K562 (cell line): ENCODE data around the gene RNF40. TPM values are rescaled to one million over a fixed set of nuclear protein-coding genes. Genes with fewer than 3 reads are reported as not detected.

Source experiments
- ATAC-seq: fragments of 200-7000 bp; cut with Tn5 transposase; 3 replicates; pipeline ENCODE4 v1.9.1; 2020; ENCODE audit warnings: moderate library complexity
- BruUV-seq: library from RNA; stranded (reverse); fragments of 400-500 nt; replicated peaks from 2 replicates; lab custom pipeline; 2021; lab: Mats Ljungman, UMichigan
- CTCF ChIA-PET: fragments of 300-600 bp; formaldehyde crosslinking; extraction: SDS; loops from one replicate; lab custom pipeline; 2021; ENCODE audit warnings: low intra/inter-chr PET ratio; lab: Yijun Ruan, JAX
- POLR2A ChIA-PET: fragments of 300-600, 350-650 bp; sonication (Branson Sonifier 250); formaldehyde crosslinking; extraction: SDS; loops from one replicate; lab custom pipeline; 2021; ENCODE audit warnings: antibody characterized with exemption, inconsistent platforms; lab: Yijun Ruan, JAX
- DNase-seq, 4 experiments: peaks; one replicate each; pipeline versions ENCODE4 v3.0.0 to v3.0.0-alpha.2; 2011 to 2018; ENCODE audit warnings: low spot score in 3 of 4, mixed read lengths in 3 of 4; ENCODE audit errors: extremely low read depth in 1 of 4
- FAIRE-seq: peaks from 2 replicates; lab custom pipeline; 2011; peaks lifted over from hg19 to GRCh38; lab: Jason Lieb, UNC
- H2AFZ ChIP-seq: 2 replicates; pipeline ENCODE4 v1.6.0; 2011; ENCODE audit warnings: low read depth, low read length, control low read depth, inconsistent platforms
- H3K27ac ChIP-seq: fragments of 200-600 bp; 3 replicates; pipeline ENCODE4 v1.8.0; 2011; ENCODE audit warnings: low read depth, mild to moderate bottlenecking, control low read depth, inconsistent platforms, low read length, moderate library complexity, mixed read lengths; ENCODE audit errors: extremely low read depth
- H3K27me3 ChIP-seq, 2 experiments: fragments of 300-600 bp in 1 of 2; 2 replicates in 1 of 2; 3 replicates in 1 of 2; pipeline versions ENCODE4 v1.6.0 to v1.8.0; 2011; ENCODE audit warnings: inconsistent platforms in 2 of 2, low read length in 2 of 2, mild to moderate bottlenecking in 1 of 2, mixed read lengths in 1 of 2, moderate library complexity in 1 of 2; ENCODE audit not compliant: control insufficient read depth in 2 of 2, insufficient read depth in 2 of 2
- H3K36me3 ChIP-seq: fragments of 300-600 bp; 3 replicates; pipeline ENCODE4 v1.8.0; 2011; ENCODE audit warnings: mild to moderate bottlenecking, low read length, inconsistent platforms; ENCODE audit not compliant: control insufficient read depth, insufficient read depth
- H3K4me1 ChIP-seq, 2 experiments: fragments of 200-600 bp in 1 of 2; replicated peaks in 1 of 2; 2 replicates in 1 of 2; 3 replicates in 1 of 2; pipeline versions ENCODE4 v1.5.1 to v1.8.0; 2011; ENCODE audit warnings: inconsistent platforms in 2 of 2, low read length in 2 of 2, mild to moderate bottlenecking in 1 of 2, mixed read lengths in 1 of 2, moderate library complexity in 1 of 2; ENCODE audit not compliant: control insufficient read depth in 2 of 2, insufficient read depth in 2 of 2
- H3K4me2 ChIP-seq: 2 replicates; pipeline ENCODE4 v1.6.1; 2011; ENCODE audit warnings: low read length, control low read depth, inconsistent platforms, mixed read lengths; ENCODE audit not compliant: insufficient read depth
- H3K4me3 ChIP-seq: fragments of 200-600 bp; sonication (generic), shearing (Covaris generic); 2 replicates; pipeline ENCODE4 v1.5.1; 2016; ENCODE audit warnings: control low read depth, inconsistent platforms
- H3K79me2 ChIP-seq: fragments of 200-600 bp; 3 replicates; pipeline ENCODE4 v1.8.0; 2011; ENCODE audit warnings: low read length, inconsistent platforms; ENCODE audit not compliant: control insufficient read depth, insufficient read depth
- H3K9ac ChIP-seq, 2 experiments: 2 replicates each; pipeline versions ENCODE4 v1.6.0 to v1.6.1; 2011; ENCODE audit warnings: low read depth in 2 of 2, low read length in 2 of 2, control low read depth in 1 of 2, inconsistent platforms in 1 of 2, mild to moderate bottlenecking in 1 of 2, mixed read lengths in 1 of 2; ENCODE audit not compliant: insufficient read depth in 1 of 2
- H3K9me1 ChIP-seq: one replicate; pipeline ENCODE4 v1.6.0; 2011; ENCODE audit warnings: inconsistent platforms, mild to moderate bottlenecking, low read length, moderate library complexity; ENCODE audit not compliant: control insufficient read depth, insufficient read depth
- H3K9me3 ChIP-seq: replicated peaks from 2 replicates; pipeline ENCODE4 v1.5.1; 2011; ENCODE audit warnings: low read depth, low read length, inconsistent platforms; ENCODE audit not compliant: control insufficient read depth, insufficient read depth
- H4K20me1 ChIP-seq: replicated peaks from 2 replicates; pipeline ENCODE4 v1.6.1; 2011; ENCODE audit warnings: low read length, inconsistent platforms, mixed read lengths; ENCODE audit not compliant: control insufficient read depth, insufficient read depth
- CBFA2T3 ChIP-seq: fragments of 450-650 bp; IDR thresholded peaks from 2 replicates; pipeline ENCODE4 v1.6.1; 2017
- MAFF ChIP-seq: IDR thresholded peaks from 2 replicates; pipeline ENCODE4 v1.6.1; 2012; ENCODE audit warnings: low read length, improper control_type of control experiment
- POLR2G ChIP-seq: fragments of 200-400 bp; formaldehyde crosslinking; IDR thresholded peaks from 2 replicates; pipeline ENCODE4 v1.6.1; 2017; ENCODE audit warnings: low read depth, mild to moderate bottlenecking, antibody characterized with exemption, low read length, moderate library complexity
- RBFOX2 ChIP-seq: fragments of 200-400 bp; formaldehyde crosslinking; IDR thresholded peaks from 2 replicates; pipeline ENCODE4 v1.6.1; 2017; ENCODE audit warnings: low read depth, mild to moderate bottlenecking, low read length, moderate library complexity
- SIN3A ChIP-seq, 2 experiments: fragments of 150-350 bp in 1 of 2; IDR thresholded peaks; 2 replicates each; pipeline ENCODE4 v1.6.1; 2011 to 2016; ENCODE audit warnings: borderline replicate concordance in 2 of 2, low read depth in 2 of 2, low read length in 2 of 2, mild to moderate bottlenecking in 2 of 2, moderate library complexity in 2 of 2; ENCODE audit not compliant: control insufficient read depth in 1 of 2
- TCF3 ChIP-seq: sonication (generic); formaldehyde crosslinking; IDR thresholded peaks from 2 replicates; pipeline ENCODE4 v1.4.0; 2020; ENCODE audit warnings: mild to moderate bottlenecking, missing genetic modification reagents
- WGBS: fragments of 100-300 bp; shearing (Covaris generic); methylation state at CpG from one replicate; pipeline ENCODE4 v1.1.6; 2016; ENCODE audit warnings: low coverage, mixed read lengths; ENCODE audit not compliant: insufficient coverage; ENCODE audit errors: missing lambda C conversion rate; 5-methylcytosine and 5-hydroxymethylcytosine counted together
- in situ Hi-C: fragments of 300-500 bp; cut with MboI; formaldehyde crosslinking; loops from 4 replicates; pipeline ENCODE4 v1.15.0; 2018; ENCODE audit warnings: inconsistent platforms, mixed read lengths
- intact Hi-C: fragments of 100-400 bp; cut with micrococcal nuclease; formaldehyde crosslinking; loops from 2 replicates; pipeline ENCODE4 v1.14.2; 2022
- polyA plus RNA-seq, 8 experiments: library from polyadenylated mRNA; depleted of rRNA in 4 of 8; stranded (reverse) in 5 of 8; unstranded in 3 of 8; fragments of >200 nt; fragmentation: Nextera tagmentation in 2 of 8; fragmentation: Illumina TruSeq in 1 of 8; extraction: Ambion mirVana in 2 of 8; extraction: Trizol in 1 of 8; gene quantifications; 2 replicates each; pipeline versions ENCODE4 v1.2.1 to v1.2.3, GENCODE V29; 2011 to 2014; ENCODE audit warnings: inconsistent platforms in 1 of 8, missing spikeins in 1 of 8
- total RNA-seq, 7 experiments: library from RNA; depleted of rRNA in 6 of 7; stranded (reverse); fragments of >200 nt in 6 of 7; fragmentation: Illumina TruSeq in 2 of 7; extraction: Trizol in 2 of 7; gene quantifications; 2 replicates each; pipeline versions ENCODE4 v1.2.1 to v1.2.3, GENCODE V29; 2011 to 2021; ENCODE audit warnings: low replicate concordance in 1 of 7
- TF ChIP-seq, protein P1 (sequence below): sonication (generic); formaldehyde crosslinking; IDR thresholded peaks from 2 replicates; pipeline ENCODE4 v1.9.0; 2022; ENCODE audit warnings: mild to moderate bottlenecking, missing genetic modification reagents
- TF ChIP-seq, protein P2 (sequence below): sonication (generic); formaldehyde crosslinking; IDR thresholded peaks from 2 replicates; pipeline ENCODE4 v1.8.1; 2023; ENCODE audit warnings: mild to moderate bottlenecking, missing genetic modification reagents

The RNF40 gene
- total and polyA plus RNA-seq, 9 of the 15 experiments (the other 6 are each of a cell fraction or from before 2014, with no cell fraction given): 6.2 to 129 (median 81.5) TPM

DNA sequence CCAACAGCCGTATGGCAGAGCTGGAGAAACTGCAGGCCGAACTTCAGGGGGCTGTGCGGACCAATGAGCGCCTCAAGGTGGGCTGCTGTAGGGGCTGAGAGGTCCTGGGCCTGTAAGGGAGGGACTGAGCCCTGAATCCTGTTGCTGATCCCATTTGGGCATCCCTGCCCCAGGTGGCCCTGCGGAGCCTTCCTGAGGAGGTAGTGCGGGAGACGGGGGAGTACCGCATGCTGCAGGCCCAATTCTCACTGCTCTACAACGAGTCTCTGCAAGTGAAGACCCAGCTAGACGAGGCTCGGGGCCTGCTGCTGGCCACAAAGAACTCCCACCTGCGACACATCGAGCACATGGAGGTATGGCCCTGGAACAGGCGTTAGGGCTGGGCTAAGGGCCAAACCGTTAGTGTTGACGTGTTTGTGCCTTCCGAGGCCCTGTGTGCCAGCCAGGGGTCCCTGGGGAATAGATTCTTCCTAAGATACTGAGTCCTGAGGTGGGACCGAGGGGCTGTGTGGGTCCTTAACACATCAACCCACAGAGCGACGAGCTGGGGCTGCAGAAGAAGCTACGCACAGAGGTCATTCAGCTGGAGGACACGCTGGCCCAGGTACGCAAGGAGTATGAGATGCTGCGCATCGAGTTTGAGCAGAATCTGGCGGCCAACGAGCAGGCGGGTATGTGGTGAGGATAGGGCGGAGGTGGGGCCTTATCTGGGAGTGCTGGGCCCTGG lies 4.2 kb downstream of the RNF40 start:
- Histone ChIP-seq H3K4me3 (no peak overlapping the region), H3K36me3 (peaks cover 85% of the 10 kb centered on the region), H3K79me2 (peaks cover 31% of the 10 kb centered on the region), H2AFZ (no peak overlapping the region), H3K4me2 (no peak overlapping the region), H3K9me1 (no peaks in the 10 kb centered on the region), H3K4me1 (peaks cover 11 to 34% of the 10 kb centered on the region in 2 experiments; a peak in 4 of 5 replicates), H3K27ac (no peak overlapping the region), H4K20me1 (no peaks in the 10 kb centered on the region), H3K27me3 (no peaks in the 10 kb centered on the region), H3K9ac (peak overlapping the region in 1 of 2 experiments; percentile 76; a peak in 2 of 4 replicates), H3K9me3 (no peaks in the 10 kb centered on the region)
- BruUV-seq: no TSS peak
- WGBS: 81% methylated on average over 28 of the region's 29 CpGs
- DNase-seq (peak in 1 of 4 experiments; percentile 27), FAIRE-seq (no peak), ATAC-seq (no peak)
- intact Hi-C loops (no loop called here), in situ Hi-C loops (no loop called here)
- TF ChIP-seq TCF3 (peak; percentile 44; the same call in 1 of the 2 replicates), MAFF (no peak), SIN3A (IDR thresholded peaks at IDR 0.05; ENCODE audit: borderline replicate concordance in 2 of 2, control insufficient read depth in 1 of 2, low read depth in 2 of 2, low read length in 2 of 2) (no peak), RBFOX2 (peak; percentile 42; the same call in 1 of the 2 replicates), POLR2G (peak; percentile 39; the same call in 1 of the 2 replicates), CBFA2T3 (peak; percentile 44)
- TF ChIP-seq, protein P1, sequence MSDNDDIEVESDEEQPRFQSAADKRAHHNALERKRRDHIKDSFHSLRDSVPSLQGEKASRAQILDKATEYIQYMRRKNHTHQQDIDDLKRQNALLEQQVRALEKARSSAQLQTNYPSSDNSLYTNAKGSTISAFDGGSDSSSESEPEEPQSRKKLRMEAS (CRISPR knock-in tag): 0 out of 2 replicates have a peak, but pooled peaks have one; percentile 22
- TF ChIP-seq, protein P2, sequence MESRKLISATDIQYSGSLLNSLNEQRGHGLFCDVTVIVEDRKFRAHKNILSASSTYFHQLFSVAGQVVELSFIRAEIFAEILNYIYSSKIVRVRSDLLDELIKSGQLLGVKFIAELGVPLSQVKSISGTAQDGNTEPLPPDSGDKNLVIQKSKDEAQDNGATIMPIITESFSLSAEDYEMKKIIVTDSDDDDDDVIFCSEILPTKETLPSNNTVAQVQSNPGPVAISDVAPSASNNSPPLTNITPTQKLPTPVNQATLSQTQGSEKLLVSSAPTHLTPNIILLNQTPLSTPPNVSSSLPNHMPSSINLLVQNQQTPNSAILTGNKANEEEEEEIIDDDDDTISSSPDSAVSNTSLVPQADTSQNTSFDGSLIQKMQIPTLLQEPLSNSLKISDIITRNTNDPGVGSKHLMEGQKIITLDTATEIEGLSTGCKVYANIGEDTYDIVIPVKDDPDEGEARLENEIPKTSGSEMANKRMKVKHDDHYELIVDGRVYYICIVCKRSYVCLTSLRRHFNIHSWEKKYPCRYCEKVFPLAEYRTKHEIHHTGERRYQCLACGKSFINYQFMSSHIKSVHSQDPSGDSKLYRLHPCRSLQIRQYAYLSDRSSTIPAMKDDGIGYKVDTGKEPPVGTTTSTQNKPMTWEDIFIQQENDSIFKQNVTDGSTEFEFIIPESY (CRISPR knock-in tag): peak; percentile 38; the same call in 1 of the 2 replicates
- ChIA-PET CTCF (no interaction called here), POLR2A (interaction anchor here (0.6 to 3.1 kb wide), 5 partner anchors 9 to 141 kb away, joined by 3 to 16 read pairs (median 3); no protein-coding TSS in a partner anchor)
